ENCODE results near the gene UAP1. TPM values are rescaled to one million over a fixed set of nuclear protein-coding genes. Genes with fewer than 3 reads are reported as not detected.

Gene UAP1
- total RNA-seq, 1 experiment from 2014 or later: 48.4 TPM

DNA sequence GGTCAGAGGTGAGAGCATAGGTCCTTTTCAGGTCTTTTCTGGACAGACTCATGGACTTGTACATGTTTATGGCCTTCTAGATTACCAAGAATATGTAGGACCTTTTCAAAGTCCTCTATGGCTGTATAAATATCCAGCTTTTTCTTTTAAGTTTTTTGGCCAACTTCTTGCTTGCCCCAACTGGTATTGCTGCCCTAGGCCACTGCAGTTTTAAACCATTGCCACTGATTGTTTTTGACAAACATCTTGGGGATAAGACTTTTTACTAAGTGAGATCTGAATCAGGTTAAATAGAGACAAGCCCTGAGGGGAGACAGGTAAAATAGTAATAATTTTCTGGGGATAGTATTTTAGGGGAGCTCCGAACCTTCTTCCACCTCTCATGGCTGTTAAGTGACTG, 56.0 kb downstream of the UAP1 start:
- Histone ChIP-seq H3K4me3 (ENCODE audit: insufficient read depth, low read depth, low read length) (no peak overlapping the region), H3K36me3 (replicated peaks; ENCODE audit: control insufficient read depth, insufficient read depth, low read length) (no peaks in the 10 kb centered on the region), H3K27me3 (ENCODE audit: control insufficient read depth, insufficient read depth, low read length) (no peaks in the 10 kb centered on the region)

DNA sequence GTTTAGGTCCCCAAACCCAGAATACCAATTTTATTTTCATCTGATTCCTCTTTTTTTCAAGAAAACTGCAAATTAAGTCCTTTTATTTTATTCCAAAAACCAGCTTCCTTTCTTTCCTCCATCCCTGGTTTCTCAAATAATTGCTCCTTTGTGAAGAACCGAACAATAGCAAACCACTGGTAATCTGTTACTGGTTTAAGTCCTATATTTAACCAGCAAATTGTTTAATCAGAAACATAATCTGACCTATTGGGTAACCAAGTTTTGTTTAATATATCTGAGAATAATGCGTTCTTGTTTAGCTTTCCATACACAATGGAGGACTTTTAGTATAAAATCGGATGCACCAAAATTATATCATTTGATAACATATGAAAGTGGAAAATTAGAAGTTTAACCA, 57.6 kb downstream of the UAP1 start:
- no peaks in the 10 kb centered on the region for H3K27me3 ChIP-seq (ENCODE audit: control insufficient read depth, insufficient read depth, low read length)
- no peak for DNase-seq

More for the DNA sequence above, 56.0 kb downstream of the UAP1 start:
- DNase-seq: no peak

DNA sequence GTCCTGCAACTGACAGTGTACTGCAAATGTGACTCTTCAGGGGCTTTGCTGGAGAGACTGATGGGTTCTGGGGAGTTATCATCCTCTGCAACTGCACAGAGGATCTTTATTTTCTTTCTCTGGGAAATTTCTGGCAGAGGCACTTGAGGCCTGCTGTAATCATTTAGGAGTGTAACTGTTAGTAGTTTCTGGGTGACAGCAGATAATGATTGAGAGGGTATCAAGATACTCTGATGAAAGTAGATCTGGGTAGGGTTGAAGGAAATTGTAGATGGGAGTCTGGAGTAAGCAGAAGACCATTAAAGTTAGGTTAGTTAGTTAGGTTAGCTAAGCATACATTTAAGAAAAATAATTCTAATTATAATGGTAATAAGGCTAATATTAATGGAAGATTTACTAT, 59.7 kb downstream of the UAP1 start:
- Histone ChIP-seq H3K36me3 (replicated peaks; ENCODE audit: control insufficient read depth, insufficient read depth, low read length) (no peaks in the 10 kb centered on the region), H3K4me3 (ENCODE audit: insufficient read depth, low read depth, low read length) (no peak overlapping the region), H3K27me3 (ENCODE audit: control insufficient read depth, insufficient read depth, low read length) (no peaks in the 10 kb centered on the region)
- DNase-seq: no peak

More for the DNA sequence above, 57.6 kb downstream of the UAP1 start:
- Histone ChIP-seq H3K36me3 (replicated peaks; ENCODE audit: control insufficient read depth, insufficient read depth, low read length) (no peaks in the 10 kb centered on the region), H3K4me3 (ENCODE audit: insufficient read depth, low read depth, low read length) (no peak overlapping the region)

DNA sequence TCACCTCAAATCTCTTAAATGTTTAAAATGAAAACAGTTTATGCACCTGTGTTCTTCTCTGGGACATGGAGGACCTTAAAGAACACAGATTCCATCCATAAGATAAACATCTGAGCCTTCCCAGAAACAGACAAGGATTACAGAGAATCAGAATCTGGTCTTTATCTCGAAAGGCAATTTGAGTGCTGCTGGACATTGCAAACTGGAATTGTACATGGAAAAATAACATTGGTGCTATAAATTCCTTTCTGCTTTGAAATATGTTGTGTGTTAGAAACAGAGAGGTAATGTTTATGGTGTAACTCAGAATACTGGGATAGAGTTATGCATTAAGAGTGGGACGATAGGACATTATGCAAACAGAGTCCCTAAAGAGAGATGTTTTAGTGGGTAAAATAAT, 64.2 kb downstream of the UAP1 start:
- no peaks in the 10 kb centered on the region for H3K36me3 ChIP-seq (replicated peaks; ENCODE audit: control insufficient read depth, insufficient read depth, low read length)
- DNase-seq: no peak
- no peak overlapping the region for H3K4me3 ChIP-seq (ENCODE audit: insufficient read depth, low read depth, low read length)
- no peaks in the 10 kb centered on the region for H3K27me3 ChIP-seq (ENCODE audit: control insufficient read depth, insufficient read depth, low read length)

DNA sequence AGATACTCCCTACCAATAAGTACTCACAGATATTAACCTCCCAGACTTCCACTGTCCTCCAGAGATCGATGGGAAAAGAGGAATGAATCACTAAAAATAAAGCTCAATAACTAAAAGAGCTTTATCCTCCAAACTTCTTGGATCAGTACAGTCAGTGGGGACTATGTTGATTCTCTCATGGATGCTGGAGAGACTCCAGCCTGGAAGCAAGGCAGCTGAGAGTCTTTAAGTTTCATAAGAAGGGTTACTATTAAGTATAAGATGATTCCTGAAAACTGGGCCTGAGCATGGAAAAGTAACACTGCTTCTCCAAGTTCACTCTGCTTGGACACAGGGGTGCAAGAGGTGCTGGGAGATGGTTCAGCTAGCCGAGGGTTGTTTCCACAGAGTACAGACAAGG, 64.6 kb downstream of the UAP1 start:
- H3K4me3 ChIP-seq (ENCODE audit: insufficient read depth, low read depth, low read length): no peak overlapping the region
- no peak for DNase-seq
- H3K27me3 ChIP-seq (ENCODE audit: control insufficient read depth, insufficient read depth, low read length): no peaks in the 10 kb centered on the region
- no peaks in the 10 kb centered on the region for H3K36me3 ChIP-seq (replicated peaks; ENCODE audit: control insufficient read depth, insufficient read depth, low read length)

DNA sequence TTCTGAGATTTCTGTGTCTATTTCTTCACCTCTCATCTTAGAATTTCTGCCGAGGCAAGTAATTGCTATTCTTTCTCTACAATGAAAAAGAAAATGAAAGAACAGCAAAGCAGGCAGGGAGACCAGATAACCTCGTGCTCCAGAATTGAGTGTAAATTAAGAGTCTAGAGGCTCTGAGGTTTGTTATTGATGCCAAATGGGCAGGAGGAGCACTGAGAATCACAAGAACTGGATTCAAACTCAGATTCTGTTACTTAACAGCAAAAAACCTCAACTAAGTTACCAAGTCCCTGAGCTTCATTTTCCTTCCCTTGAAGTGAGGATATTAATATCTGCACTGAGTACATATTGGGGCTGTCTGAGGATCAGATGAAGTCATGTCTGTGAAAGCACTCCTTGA, 65.2 kb downstream of the UAP1 start:
- no peaks in the 10 kb centered on the region for H3K27me3 ChIP-seq (ENCODE audit: control insufficient read depth, insufficient read depth, low read length)

DNA sequence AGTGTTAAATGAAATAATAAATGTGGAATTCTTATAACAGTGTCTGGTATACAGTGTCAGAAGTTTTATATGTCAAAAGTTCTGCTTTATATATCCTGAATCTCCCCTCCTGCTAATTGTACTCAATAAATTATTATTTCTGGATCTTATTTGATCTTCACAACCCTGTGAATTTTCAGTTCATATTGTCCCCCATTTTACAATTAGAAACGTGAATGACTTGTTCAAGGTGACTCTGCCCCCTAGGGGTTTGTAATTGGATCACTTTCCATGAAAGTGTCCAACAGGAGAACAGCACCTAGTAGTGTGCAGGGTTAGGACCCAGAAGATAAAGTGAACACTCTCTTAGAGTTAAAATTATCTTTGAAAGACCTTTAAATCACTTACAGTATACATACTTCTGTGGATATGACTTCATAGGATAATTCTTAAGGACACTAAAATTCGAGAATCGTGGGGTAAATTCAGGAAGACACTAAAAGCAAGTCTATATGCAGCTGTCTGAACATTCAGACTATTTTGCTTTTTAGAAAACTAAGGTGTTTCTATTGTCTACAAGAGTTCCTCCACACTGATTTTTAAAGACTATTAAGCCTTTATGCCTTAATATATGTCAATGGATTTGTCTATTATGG, 66.3 kb downstream of the UAP1 start:
- Histone ChIP-seq H3K4me3 (ENCODE audit: insufficient read depth, low read depth, low read length) (no peak overlapping the region), H3K27me3 (ENCODE audit: control insufficient read depth, insufficient read depth, low read length) (no peaks in the 10 kb centered on the region), H3K36me3 (replicated peaks; ENCODE audit: control insufficient read depth, insufficient read depth, low read length) (no peaks in the 10 kb centered on the region)
- no peak for DNase-seq

More for the DNA sequence above, 65.2 kb downstream of the UAP1 start:
- Histone ChIP-seq H3K36me3 (replicated peaks; ENCODE audit: control insufficient read depth, insufficient read depth, low read length) (no peaks in the 10 kb centered on the region), H3K4me3 (ENCODE audit: insufficient read depth, low read depth, low read length) (no peak overlapping the region)
- no peak for DNase-seq

DNA sequence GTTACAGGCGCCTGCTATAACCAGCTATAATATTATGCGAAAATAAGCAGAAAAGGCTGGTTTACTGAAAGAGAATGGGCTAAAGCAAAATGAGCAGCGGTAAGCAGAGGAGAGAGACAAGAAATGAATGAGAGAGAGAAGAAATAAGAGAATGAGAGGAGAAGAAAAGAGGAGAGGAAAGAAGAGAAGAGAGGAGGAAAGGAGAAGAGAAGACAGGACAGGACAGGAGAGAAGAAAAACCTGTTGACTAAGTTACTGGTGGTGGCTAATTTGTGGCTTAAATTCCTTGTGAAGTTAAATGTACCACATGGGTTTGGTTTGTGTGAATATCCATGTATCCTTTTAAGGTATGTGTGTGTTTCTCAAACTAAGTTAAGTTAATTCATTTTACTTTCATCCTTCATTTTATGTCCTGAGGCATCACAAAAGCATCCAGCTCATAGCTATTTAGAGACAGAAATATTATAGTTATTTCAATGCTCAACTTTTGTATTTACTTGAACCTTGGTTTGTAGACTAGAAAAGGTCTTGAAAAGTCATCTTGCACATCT, 67.6 kb downstream of the UAP1 start:
- Histone ChIP-seq H3K27me3 (ENCODE audit: control insufficient read depth, insufficient read depth, low read length) (no peaks in the 10 kb centered on the region), H3K4me3 (ENCODE audit: insufficient read depth, low read depth, low read length) (no peak overlapping the region), H3K36me3 (replicated peaks; ENCODE audit: control insufficient read depth, insufficient read depth, low read length) (no peaks in the 10 kb centered on the region)
- DNase-seq: no peak

DNA sequence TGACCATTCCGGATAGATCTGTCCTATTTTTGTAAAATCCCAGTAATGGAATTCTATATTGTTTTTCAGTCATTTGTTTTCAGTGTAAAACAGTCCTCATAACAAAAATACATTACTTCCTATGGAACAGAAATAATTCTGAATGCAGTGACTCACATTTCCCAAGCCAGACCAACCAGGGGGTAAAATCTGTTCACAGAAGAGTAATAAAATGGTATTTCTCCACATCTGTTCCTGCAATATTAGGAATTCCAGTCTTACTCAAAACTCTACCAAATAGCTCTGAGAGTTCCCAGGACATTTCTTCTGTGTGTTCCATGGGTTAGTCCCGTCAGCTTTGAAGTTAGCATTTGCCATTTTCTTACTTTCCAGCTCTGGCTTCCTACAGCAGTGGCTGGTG, 68.1 kb downstream of the UAP1 start:
- H3K4me3 ChIP-seq (ENCODE audit: insufficient read depth, low read depth, low read length): no peak overlapping the region
- no peaks in the 10 kb centered on the region for H3K36me3 ChIP-seq (replicated peaks; ENCODE audit: control insufficient read depth, insufficient read depth, low read length)
- no peak for DNase-seq
- H3K27me3 ChIP-seq (ENCODE audit: control insufficient read depth, insufficient read depth, low read length): no peaks in the 10 kb centered on the region

DNA sequence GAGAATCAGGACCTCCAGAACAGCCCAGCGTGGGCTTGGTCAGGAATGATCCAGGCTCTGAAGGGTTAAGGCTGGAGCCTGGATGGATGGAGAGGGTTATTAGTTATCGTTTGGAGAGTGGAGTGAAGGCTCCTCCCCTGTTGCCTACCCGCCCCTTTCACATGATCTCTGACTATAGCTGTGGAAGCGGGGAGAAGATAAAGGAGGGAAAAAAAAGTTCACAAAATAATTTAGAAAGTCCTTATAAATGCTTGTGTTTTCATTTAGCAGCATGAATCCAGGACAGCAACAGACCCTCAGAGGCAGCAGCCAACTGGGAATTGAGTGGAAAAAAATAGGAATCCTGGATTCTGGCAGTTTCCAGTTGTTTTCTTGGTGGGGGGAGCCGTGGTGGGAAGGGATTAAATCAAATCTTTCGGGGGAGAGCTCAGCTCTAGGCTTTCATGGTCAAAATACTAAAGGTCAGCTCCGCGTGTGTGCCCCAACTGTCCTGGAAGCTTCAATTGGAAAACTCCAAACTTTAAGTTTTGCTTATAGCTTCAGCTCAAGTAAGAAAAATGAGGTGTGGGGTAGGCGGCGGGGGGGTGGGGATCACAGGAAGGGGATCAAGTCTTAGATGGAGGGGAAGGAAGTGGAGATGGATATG, 70.1 kb downstream of the UAP1 start:
- DNase-seq: no peak
- Histone ChIP-seq H3K27me3 (ENCODE audit: control insufficient read depth, insufficient read depth, low read length) (no peaks in the 10 kb centered on the region), H3K36me3 (replicated peaks; ENCODE audit: control insufficient read depth, insufficient read depth, low read length) (no peaks in the 10 kb centered on the region), H3K4me3 (ENCODE audit: insufficient read depth, low read depth, low read length) (peak overlapping the region; percentile 1; the same call in 1 of the 2 replicates)

DNA sequence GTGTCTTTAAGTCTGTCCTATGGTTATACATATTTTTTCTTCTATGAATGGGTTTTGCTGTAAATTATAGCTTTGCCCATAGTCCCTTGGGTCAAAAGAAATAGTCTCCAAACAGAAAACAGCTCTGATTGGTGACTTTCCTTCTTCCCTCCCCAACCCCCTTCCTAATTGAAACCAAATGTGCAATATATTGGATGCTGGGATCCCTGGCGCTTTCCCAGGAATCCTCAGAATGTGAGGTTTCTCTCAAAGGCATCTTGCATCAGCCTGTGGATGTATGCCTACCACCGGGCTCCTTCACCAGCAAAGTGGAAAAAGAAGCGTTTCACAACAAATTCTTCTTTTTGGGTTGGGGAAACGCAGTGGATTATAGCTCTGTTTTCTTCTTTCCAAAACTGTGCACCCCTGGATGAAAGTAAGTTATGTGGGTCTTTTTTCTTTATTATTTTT, 70.7 kb downstream of the UAP1 start, which contains the start of gene DDR2:
Gene DDR2, plus strand, starts transcription at position 248 of the 450 bp plus-strand sequence. CDS start 86,600 bp downstream, outside the sequence.
- no peaks in the 10 kb centered on the region for H3K36me3 ChIP-seq (replicated peaks; ENCODE audit: control insufficient read depth, insufficient read depth, low read length)
- H3K27me3 ChIP-seq (ENCODE audit: control insufficient read depth, insufficient read depth, low read length): no peaks in the 10 kb centered on the region
- peak within 1 kb of the TSS; percentile 1; the same call in 1 of the 2 replicates for H3K4me3 ChIP-seq (ENCODE audit: insufficient read depth, low read depth, low read length)
- no peak for DNase-seq

DNA sequence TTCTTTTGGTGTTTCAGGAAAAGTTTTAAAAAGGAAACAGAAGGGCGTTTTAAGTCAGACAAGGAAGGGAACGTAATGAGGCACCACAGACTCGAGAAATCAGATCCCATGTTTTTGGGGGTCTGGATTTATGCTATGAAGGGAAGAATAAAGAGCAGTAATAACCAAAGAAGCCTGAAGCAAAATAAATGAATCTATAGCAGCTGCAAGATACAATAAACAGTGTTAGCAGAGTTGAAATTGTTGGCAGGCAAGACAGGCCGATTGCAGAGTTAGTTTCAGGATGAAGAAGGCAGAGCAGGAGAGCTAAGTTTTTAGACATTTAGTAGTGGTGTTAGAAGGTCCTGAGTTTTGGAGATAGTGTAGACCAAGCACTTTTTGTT, 71.2 kb downstream of the UAP1 start:
- Histone ChIP-seq H3K4me3 (ENCODE audit: insufficient read depth, low read depth, low read length) (peak overlapping the region; percentile 1; the same call in 1 of the 2 replicates), H3K27me3 (ENCODE audit: control insufficient read depth, insufficient read depth, low read length) (no peaks in the 10 kb centered on the region), H3K36me3 (replicated peaks; ENCODE audit: control insufficient read depth, insufficient read depth, low read length) (no peaks in the 10 kb centered on the region)
- DNase-seq: no peak

DNA sequence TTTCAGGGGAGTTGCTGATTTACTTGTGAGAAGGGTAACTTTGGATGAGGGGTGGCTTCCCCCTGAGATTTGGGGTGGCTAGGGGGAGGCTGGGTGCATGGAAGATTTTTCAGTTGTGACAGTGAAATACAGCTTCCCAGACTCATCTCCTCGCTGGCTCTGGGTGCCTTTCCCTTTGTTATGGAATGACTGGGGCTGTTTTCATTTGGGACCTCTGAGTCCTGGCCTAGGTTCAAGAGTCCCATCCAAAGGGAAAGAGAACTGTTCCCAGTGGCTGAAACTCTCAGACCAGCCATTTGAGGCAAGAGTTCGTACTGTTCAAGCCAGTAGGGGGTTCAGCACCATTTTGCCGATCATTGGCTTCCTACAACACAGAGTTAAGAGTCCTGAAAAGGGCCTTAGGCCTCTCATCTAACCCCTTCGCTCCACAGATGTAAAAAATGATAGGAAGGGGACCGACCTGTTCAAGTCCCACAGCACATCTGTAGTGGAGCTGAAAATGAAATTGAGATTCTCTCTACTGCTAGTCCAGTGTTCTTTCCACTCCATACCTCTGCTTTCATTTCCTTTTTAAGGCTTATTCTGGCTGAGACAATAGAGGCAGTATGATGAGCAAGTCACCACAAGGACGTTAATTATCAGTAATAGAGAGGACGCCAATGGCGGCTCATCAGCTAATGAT, 71.7 kb downstream of the UAP1 start:
- H3K4me3 ChIP-seq (ENCODE audit: insufficient read depth, low read depth, low read length): peak overlapping the region; percentile 1; the same call in 1 of the 2 replicates
- DNase-seq: no peak

DNA sequence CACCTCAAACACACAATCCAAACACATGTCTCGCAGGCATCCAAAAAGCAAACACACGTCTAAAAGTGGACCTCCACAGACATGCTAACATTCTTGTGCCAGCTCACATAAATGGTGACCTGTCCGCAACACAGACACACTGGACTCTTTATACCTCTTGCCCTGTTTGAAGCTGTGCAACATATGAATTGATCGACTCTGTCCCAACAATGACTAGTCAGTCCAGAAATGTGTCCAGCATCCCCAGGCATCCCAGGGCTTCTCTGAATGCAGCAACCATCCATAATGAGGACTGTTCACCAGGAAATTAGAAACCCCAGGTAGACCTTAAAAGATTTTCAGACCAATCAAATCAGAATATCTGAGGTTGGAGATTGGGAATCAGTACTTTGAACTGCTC, 73.9 kb downstream of the UAP1 start:
- Histone ChIP-seq H3K4me3 (ENCODE audit: insufficient read depth, low read depth, low read length) (no peak overlapping the region), H3K27me3 (ENCODE audit: control insufficient read depth, insufficient read depth, low read length) (no peaks in the 10 kb centered on the region), H3K36me3 (replicated peaks; ENCODE audit: control insufficient read depth, insufficient read depth, low read length) (no peaks in the 10 kb centered on the region)
- no peak for DNase-seq

More for the DNA sequence above, 71.7 kb downstream of the UAP1 start:
- Histone ChIP-seq H3K27me3 (ENCODE audit: control insufficient read depth, insufficient read depth, low read length) (no peaks in the 10 kb centered on the region), H3K36me3 (replicated peaks; ENCODE audit: control insufficient read depth, insufficient read depth, low read length) (no peaks in the 10 kb centered on the region)

DNA sequence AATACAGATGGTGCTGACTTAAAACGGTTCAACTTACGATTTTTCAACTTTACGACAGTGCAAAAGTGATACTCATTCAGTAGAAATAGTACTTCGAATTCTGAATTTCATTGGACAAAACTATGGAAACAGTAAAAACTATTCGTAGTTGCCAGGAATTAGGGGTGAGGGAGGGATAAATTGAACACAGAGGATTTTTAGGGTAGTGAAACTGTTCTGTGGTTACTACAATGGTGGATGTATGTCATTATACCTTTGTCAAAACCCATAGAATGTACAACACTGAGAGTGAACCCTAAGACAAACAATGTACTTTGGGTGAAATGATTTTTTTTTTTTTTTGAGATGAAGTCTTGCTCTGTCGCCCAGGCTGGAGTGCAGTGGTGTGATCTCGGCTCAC, 78.2 kb downstream of the UAP1 start:
- Histone ChIP-seq H3K36me3 (replicated peaks; ENCODE audit: control insufficient read depth, insufficient read depth, low read length) (no peaks in the 10 kb centered on the region), H3K27me3 (ENCODE audit: control insufficient read depth, insufficient read depth, low read length) (no peaks in the 10 kb centered on the region), H3K4me3 (ENCODE audit: insufficient read depth, low read depth, low read length) (no peak overlapping the region)
- DNase-seq: no peak

Measured in H7 (cell line).